Measurements from ENCODE around the gene CD37. TPM values are rescaled to one million over a fixed set of nuclear protein-coding genes. Genes with fewer than 3 reads are reported as not detected.
"Not testable (repeated sequence)": the region's sequence is repeated elsewhere in the genome, so short reads cannot be mapped to it uniquely, and the experiment has no call there.

The CD37 gene
- total RNA-seq, 2 donors from 2014 or later = 4.0 to 6.2 TPM

- no peak for TF ChIP-seq POLR2A (IDR thresholded peaks at IDR 0.05)
- TF ChIP-seq, protein P1, sequence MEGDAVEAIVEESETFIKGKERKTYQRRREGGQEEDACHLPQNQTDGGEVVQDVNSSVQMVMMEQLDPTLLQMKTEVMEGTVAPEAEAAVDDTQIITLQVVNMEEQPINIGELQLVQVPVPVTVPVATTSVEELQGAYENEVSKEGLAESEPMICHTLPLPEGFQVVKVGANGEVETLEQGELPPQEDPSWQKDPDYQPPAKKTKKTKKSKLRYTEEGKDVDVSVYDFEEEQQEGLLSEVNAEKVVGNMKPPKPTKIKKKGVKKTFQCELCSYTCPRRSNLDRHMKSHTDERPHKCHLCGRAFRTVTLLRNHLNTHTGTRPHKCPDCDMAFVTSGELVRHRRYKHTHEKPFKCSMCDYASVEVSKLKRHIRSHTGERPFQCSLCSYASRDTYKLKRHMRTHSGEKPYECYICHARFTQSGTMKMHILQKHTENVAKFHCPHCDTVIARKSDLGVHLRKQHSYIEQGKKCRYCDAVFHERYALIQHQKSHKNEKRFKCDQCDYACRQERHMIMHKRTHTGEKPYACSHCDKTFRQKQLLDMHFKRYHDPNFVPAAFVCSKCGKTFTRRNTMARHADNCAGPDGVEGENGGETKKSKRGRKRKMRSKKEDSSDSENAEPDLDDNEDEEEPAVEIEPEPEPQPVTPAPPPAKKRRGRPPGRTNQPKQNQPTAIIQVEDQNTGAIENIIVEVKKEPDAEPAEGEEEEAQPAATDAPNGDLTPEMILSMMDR (IDR thresholded peaks at IDR 0.05) = no peak
- no peak overlapping the region for H3K4me3 ChIP-seq
- H3K36me3 ChIP-seq (replicated peaks in 1 of 2; ENCODE audit: insufficient read depth in 1 of 2, low read depth in 2 of 2) = no peaks in the 10 kb centered on the region
- no peaks in the 10 kb centered on the region for H3K27me3 ChIP-seq
- ATAC-seq (no peak), DNase-seq (no peak)
- intact Hi-C loops (cut with DNase I) = no loop called here
- H3K27ac ChIP-seq = no peak overlapping the region
- H3K9me3 ChIP-seq = peaks cover 0 to 5% (median 0%) of the 10 kb centered on the region in 3 donors
- 80 to 84% methylated on average over 2 to 5 of the region's 5 CpGs for WGBS, 2 donors
- H3K4me1 ChIP-seq = no peaks in the 10 kb centered on the region
Observed at GRCh38 chr19:49301866-49302252, 33.3 kb upstream of the CD37 start.

DNA sequence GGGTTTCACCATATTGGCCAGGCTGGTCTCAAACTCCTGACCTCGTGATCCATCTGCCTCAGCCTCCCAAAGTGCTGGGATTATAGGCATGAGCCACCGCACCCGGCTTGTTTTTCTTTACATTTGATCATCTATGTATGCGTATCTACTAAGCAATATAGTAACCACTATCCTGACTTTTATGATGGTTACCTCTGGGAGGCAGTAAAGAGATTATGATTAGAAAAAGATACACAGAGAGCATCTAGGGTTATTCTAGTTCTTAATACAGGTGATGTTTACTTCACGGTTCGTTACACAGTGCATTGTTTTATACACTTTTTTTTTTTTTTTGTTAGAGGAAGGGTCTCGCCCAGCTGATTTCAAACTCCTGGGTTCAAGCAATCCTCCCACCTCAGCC lies 28.5 kb upstream of the CD37 start:
- ATAC-seq; H3K27ac ChIP-seq; H3K4me3 ChIP-seq; DNase-seq; H3K9me3 ChIP-seq; H3K4me1 ChIP-seq; H3K27me3 ChIP-seq; H3K36me3 ChIP-seq (replicated peaks in 1 of 2; ENCODE audit: insufficient read depth in 1 of 2, low read depth in 2 of 2); intact Hi-C loops (cut with DNase I): not testable (repeated sequence)
- 66 to 74% methylated on average over 6 to 7 of the region's 7 CpGs for whole genome bisulfite sequencing, 2 donors

GRCh38 chr19:49309087-49309486 lies 26.1 kb upstream of the CD37 start:
- H3K4me1 ChIP-seq = no peaks in the 10 kb centered on the region
- no peak for DNase-seq
- intact Hi-C loops (cut with DNase I) = no loop called here
- H3K27me3 ChIP-seq = no peaks in the 10 kb centered on the region
- no peaks in the 10 kb centered on the region for H3K9me3 ChIP-seq
- no peak overlapping the region for H3K27ac ChIP-seq
- H3K4me3 ChIP-seq = no peak overlapping the region
- no peak for ATAC-seq
- no peaks in the 10 kb centered on the region for H3K36me3 ChIP-seq (replicated peaks in 1 of 2; ENCODE audit: insufficient read depth in 1 of 2, low read depth in 2 of 2)
- no peak for TF ChIP-seq POLR2A (IDR thresholded peaks at IDR 0.05)
- TF ChIP-seq, protein P1 (IDR thresholded peaks at IDR 0.05) = no peak
- WGBS, 2 donors = 87% methylated on average over 6 of the region's 6 CpGs

GRCh38 chr19:49315111-49315510 lies 20.1 kb upstream of the CD37 start:
- Histone ChIP-seq H3K4me3 (no peak overlapping the region), H3K36me3 (replicated peaks in 1 of 2; ENCODE audit: insufficient read depth in 1 of 2, low read depth in 2 of 2) (no peaks in the 10 kb centered on the region), H3K9me3 (no peaks in the 10 kb centered on the region), H3K27ac (no peak overlapping the region), H3K27me3 (no peaks in the 10 kb centered on the region), H3K4me1 (no peaks in the 10 kb centered on the region)
- TF ChIP-seq, protein P1 (IDR thresholded peaks at IDR 0.05) = no peak
- TF ChIP-seq POLR2A (IDR thresholded peaks at IDR 0.05) = no peak
- 73 to 87% methylated on average over 1 of the region's 1 CpG for WGBS, 2 donors
- DNase-seq (no peak), ATAC-seq (no peak)
- intact Hi-C loops (cut with DNase I) = no loop called here

DNA sequence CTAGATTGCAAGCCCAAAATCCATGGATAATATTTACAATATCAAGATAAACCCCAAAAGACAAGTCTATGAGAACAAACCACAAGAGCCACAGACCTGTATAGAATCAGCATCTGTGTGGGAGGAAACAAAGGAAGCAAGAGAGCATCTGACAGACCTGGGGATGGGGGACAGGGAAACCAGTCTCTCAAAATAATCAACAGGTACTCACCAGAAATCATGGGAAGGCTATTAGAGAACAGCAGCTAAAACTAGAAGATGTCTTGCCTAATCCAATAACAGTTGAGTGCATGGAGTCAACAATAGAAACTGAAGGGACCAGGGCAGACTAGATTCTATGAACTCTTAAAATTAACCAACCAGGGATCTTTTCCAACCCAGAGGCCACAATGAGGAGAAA lies 18.9 kb upstream of the CD37 start:
- no peaks in the 10 kb centered on the region for H3K4me1 ChIP-seq
- H3K27me3 ChIP-seq = no peaks in the 10 kb centered on the region
- no peak for ATAC-seq
- no peak overlapping the region for H3K4me3 ChIP-seq
- no peak overlapping the region for H3K27ac ChIP-seq
- no peaks in the 10 kb centered on the region for H3K36me3 ChIP-seq (replicated peaks in 1 of 2; ENCODE audit: insufficient read depth in 1 of 2, low read depth in 2 of 2)
- intact Hi-C loops (cut with DNase I) = no loop called here
- TF ChIP-seq, protein P1 (IDR thresholded peaks at IDR 0.05) = no peak
- TF ChIP-seq POLR2A (IDR thresholded peaks at IDR 0.05) = no peak
- no peak for DNase-seq
- no peaks in the 10 kb centered on the region for H3K9me3 ChIP-seq

Measured in body of pancreas (tissue), 4 donors.